Astrocyte (in vitro differentiated cells and primary cell): ENCODE results near the gene ANKRD44.

Experiments
- CTCF ChIP-seq: IDR thresholded peaks from 2 replicates; pipeline ENCODE4 v1.5.1; 2011; ENCODE audit warnings: low read depth, mild to moderate bottlenecking, inconsistent platforms, low read length, moderate library complexity; ENCODE audit not compliant: insufficient read depth
- EZH2 ChIP-seq: IDR thresholded peaks from 2 replicates; pipeline ENCODE4 v1.6.1; 2012; ENCODE audit warnings: mild to moderate bottlenecking, low read length, inconsistent platforms; ENCODE audit not compliant: insufficient read depth

DNA sequence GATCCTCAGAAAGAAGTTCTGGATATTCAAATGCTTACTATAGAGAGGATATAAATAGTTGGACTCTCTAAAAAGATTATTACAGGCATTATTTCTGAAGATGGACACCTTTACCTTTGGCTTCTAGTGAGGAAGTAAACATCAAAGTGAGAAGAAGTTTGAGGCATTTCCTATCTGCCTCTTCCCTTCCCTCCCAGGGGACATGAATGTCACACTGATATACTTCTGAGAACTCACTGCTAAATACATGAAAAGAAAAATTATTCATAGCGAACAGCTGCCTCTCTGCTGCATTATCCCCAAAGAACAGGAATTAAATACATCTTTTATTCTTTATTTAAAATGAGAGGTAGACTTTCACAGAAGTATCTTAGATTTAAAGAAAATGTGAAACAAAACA lies 320.5 kb downstream of the ANKRD44 start:
- TF ChIP-seq CTCF (no peak), EZH2 (no peak)
